HG03066 (cell line): ENCODE measurements around the gene GALNT8.
"Not testable (repeated sequence)": the region's sequence is repeated elsewhere in the genome, so short reads cannot be mapped to it uniquely, and the experiment has no call there.

ENCODE experiments used
- ATAC-seq: cut with Tn5 transposase; IDR thresholded peaks from one replicate; pipeline ENCODE4 v1.9.1; 2021; ENCODE audit warnings: low read depth; ENCODE audit not compliant: unreplicated experiment

The GALNT8 gene

GRCh38 chr12:4743046-4743445, 22.8 kb downstream of the GALNT8 start:
- no peak for ATAC-seq

- no peak for ATAC-seq
Measured at GRCh38 chr12:4744709-4745108, 24.5 kb downstream of the GALNT8 start.

- ATAC-seq = no peak
Measured at GRCh38 chr12:4745249-4745648, 25.0 kb downstream of the GALNT8 start.

GRCh38 chr12:4751654-4752053, 31.5 kb downstream of the GALNT8 start:
- not testable (repeated sequence) for ATAC-seq

- ATAC-seq = no peak
Measured at GRCh38 chr12:4762773-4763172, 42.6 kb downstream of the GALNT8 start.

GRCh38 chr12:4763549-4763948, 43.3 kb downstream of the GALNT8 start:
- ATAC-seq = no peak

GRCh38 chr12:4766445-4766844, 46.2 kb downstream of the GALNT8 start:
- no peak for ATAC-seq

GRCh38 chr12:4767186-4767585, 47.0 kb downstream of the GALNT8 start:
- ATAC-seq = no peak

- ATAC-seq = no peak
Measured at GRCh38 chr12:4768341-4768740, 48.1 kb downstream of the GALNT8 start.

GRCh38 chr12:4769073-4769472, 48.9 kb downstream of the GALNT8 start:
- no peak for ATAC-seq

- no peak for ATAC-seq
Measured at GRCh38 chr12:4771172-4771959, 51.2 kb downstream of the GALNT8 start.

GRCh38 chr12:4771960-4772566, 51.9 kb downstream of the GALNT8 start:
- ATAC-seq = no peak

GRCh38 chr12:4775936-4776335, 55.7 kb downstream of the GALNT8 start:
- no peak for ATAC-seq

- no peak for ATAC-seq
Measured at GRCh38 chr12:4779749-4780148, 59.5 kb downstream of the GALNT8 start.

GRCh38 chr12:4780641-4781611, 60.7 kb downstream of the GALNT8 start:
- no peak for ATAC-seq

- ATAC-seq = no peak
Measured at GRCh38 chr12:4784404-4785054, 64.3 kb downstream of the GALNT8 start.

GRCh38 chr12:4786795-4787194, 66.6 kb downstream of the GALNT8 start:
- no peak for ATAC-seq

GRCh38 chr12:4787965-4788364, 67.8 kb downstream of the GALNT8 start:
- no peak for ATAC-seq

- ATAC-seq = no peak
Measured at GRCh38 chr12:4789776-4790175, 69.6 kb downstream of the GALNT8 start.

- no peak for ATAC-seq
Measured at GRCh38 chr12:4791497-4791896, 71.3 kb downstream of the GALNT8 start.

- ATAC-seq = no peak
Measured at GRCh38 chr12:4794491-4794890, 74.3 kb downstream of the GALNT8 start.
